A673 (cell line): ENCODE data around the gene PSMD13.

Source experiments
- EZH2 ChIP-seq: fragments of 200-600 bp; sonication (generic); IDR thresholded peaks from 2 replicates; pipeline ENCODE4 v1.6.1; 2017; ENCODE audit warnings: borderline replicate concordance, low read depth, mild to moderate bottlenecking, mixed read lengths, antibody characterized with exemption, low read length; ENCODE audit not compliant: poor library complexity, severe bottlenecking
- TF ChIP-seq, protein P1 (sequence below): fragments of 300-800, 200-600 bp; sonication (generic); conservative IDR thresholded peaks from 2 replicates; pipeline ENCODE4 v1.5.1; 2017; ENCODE audit warnings: low read depth, mild to moderate bottlenecking, antibody characterized with exemption, low read length, moderate library complexity, mixed read lengths

DNA sequence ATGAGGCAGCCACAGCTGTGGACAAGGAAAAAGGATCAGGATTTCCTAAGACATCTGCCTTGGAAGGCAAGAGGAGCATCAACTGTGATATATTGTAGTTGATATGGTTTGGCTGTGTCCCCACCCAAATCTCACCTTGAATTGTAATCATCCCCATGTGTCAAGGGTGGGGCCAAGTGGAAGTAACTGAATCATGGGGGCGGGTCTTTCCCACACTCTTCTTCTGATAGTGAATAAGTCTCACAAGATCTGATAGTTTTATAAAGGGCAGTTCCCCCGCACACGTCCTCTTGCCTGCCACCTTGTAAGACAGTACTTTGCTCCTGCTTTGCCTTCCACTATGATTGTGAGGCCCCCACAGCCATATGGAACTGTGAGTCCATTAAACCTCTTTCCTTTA is 19.1 kb upstream of the PSMD13 start:
- TF ChIP-seq, protein P1, sequence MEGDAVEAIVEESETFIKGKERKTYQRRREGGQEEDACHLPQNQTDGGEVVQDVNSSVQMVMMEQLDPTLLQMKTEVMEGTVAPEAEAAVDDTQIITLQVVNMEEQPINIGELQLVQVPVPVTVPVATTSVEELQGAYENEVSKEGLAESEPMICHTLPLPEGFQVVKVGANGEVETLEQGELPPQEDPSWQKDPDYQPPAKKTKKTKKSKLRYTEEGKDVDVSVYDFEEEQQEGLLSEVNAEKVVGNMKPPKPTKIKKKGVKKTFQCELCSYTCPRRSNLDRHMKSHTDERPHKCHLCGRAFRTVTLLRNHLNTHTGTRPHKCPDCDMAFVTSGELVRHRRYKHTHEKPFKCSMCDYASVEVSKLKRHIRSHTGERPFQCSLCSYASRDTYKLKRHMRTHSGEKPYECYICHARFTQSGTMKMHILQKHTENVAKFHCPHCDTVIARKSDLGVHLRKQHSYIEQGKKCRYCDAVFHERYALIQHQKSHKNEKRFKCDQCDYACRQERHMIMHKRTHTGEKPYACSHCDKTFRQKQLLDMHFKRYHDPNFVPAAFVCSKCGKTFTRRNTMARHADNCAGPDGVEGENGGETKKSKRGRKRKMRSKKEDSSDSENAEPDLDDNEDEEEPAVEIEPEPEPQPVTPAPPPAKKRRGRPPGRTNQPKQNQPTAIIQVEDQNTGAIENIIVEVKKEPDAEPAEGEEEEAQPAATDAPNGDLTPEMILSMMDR = no peak
- no peak for TF ChIP-seq EZH2
